Right lobe of liver (tissue), 4 donors: ENCODE results near the gene SULT1A1.

Experiments
- CTCF ChIP-seq, 4 donors: fragments of 200-600 bp in 3 of 4; fragments of 450-650 bp in 1 of 4; IDR thresholded peaks; one replicate each; pipeline versions ENCODE4 v1.5.1 to v1.8.0; 2016 to 2022; ENCODE audit warnings: antibody characterized with exemption in 4 of 4, mild to moderate bottlenecking in 2 of 4
- POLR2A ChIP-seq: fragments of 450-650 bp; IDR thresholded peaks from one replicate; pipeline ENCODE4 v1.6.1; 2017; ENCODE audit warnings: antibody characterized with exemption, mild to moderate bottlenecking
- donor health status: DM: no; HTN: no; CAD: no.
- donor health status: DM: no; HTN: no; CAD: no.
- donor health status: DM: no; HTN: yes; CAD: no.

DNA sequence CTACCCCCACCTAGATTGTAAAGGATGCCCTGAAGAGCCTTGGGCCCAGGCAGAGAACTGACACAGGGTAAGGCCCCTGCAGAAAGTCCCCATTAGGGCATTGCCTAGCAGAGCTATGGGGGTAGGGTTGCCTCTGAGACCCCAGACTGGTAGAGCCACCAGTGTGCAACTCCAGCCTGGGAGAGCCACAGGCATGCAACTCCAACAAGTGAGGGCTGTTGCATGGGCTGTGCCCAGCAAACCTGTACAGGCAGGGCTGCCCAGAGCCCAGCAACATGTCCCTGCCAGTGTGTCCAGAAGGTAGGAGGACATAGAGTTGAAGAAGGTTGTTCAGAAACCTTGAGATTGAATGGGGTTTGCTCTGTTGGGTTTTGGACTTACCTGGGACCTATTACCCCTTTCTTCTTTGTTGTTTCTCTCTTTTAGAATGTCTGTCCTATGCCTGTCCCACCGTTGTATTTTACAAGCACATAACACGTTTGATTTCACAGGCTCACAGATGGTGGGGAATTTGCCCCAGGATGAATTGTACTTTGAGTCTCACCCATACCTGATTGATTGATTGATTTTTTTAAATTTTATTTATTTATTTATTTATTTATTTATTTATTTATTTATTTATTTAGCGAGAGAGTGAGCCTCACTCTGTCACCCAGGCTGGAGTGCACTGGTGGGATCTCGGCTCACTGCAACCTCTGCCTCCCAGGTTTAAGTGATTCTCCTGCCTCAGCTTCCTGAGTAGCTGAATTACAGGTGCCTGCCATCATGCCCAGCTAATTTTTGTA, 39.7 kb downstream of the SULT1A1 start:
- no peak for TF ChIP-seq CTCF (IDR thresholded peaks at IDR 0.05)
- no peak for TF ChIP-seq POLR2A
